DOHH2 (cell line): ENCODE measurements around the gene ABHD17C.

Experiments
- EZH2phosphoT487 ChIP-seq: fragments of 200-600 bp; sonication (generic); IDR thresholded peaks from 2 replicates; pipeline ENCODE4 v1.6.1; 2017; ENCODE audit warnings: borderline replicate concordance, mild to moderate bottlenecking, antibody characterized with exemption, low read length, moderate library complexity, mixed read lengths
- TF ChIP-seq, protein P1 (sequence below): fragments of 200-600 bp; sonication (generic); IDR thresholded peaks from one replicate; pipeline ENCODE4 v1.5.1; 2014; ENCODE audit warnings: antibody characterized with exemption, mild to moderate bottlenecking, low read depth, low read length; ENCODE audit not compliant: poor library complexity, severe bottlenecking

DNA sequence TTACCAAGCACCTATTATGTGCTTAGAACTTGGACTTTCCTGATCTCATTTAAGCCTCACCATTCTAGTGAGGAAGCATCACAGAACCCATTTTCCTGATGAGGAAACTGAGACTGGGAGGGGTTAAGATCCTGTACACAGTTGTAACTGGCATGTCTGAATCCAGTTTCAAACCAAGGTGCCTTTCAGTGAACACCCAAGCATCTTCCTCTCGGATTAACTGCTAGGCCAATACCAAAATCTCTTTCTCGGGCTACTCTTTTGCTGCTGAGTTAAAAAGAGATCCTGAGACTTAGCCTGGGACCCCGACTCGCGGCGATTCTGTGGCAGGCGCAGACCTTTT lies 83.5 kb downstream of the ABHD17C start:
- TF ChIP-seq, protein P1, sequence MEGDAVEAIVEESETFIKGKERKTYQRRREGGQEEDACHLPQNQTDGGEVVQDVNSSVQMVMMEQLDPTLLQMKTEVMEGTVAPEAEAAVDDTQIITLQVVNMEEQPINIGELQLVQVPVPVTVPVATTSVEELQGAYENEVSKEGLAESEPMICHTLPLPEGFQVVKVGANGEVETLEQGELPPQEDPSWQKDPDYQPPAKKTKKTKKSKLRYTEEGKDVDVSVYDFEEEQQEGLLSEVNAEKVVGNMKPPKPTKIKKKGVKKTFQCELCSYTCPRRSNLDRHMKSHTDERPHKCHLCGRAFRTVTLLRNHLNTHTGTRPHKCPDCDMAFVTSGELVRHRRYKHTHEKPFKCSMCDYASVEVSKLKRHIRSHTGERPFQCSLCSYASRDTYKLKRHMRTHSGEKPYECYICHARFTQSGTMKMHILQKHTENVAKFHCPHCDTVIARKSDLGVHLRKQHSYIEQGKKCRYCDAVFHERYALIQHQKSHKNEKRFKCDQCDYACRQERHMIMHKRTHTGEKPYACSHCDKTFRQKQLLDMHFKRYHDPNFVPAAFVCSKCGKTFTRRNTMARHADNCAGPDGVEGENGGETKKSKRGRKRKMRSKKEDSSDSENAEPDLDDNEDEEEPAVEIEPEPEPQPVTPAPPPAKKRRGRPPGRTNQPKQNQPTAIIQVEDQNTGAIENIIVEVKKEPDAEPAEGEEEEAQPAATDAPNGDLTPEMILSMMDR = no peak
- no peak for TF ChIP-seq EZH2phosphoT487
